Pons (tissue), 1 donor: Measurements from ENCODE around the gene MEGF11.

Source experiments
- DNase-seq: peaks from one replicate; pipeline ENCODE4 v3.0.0-alpha.2; 2016; ENCODE audit warnings: low spot score

Gene MEGF11

DNA sequence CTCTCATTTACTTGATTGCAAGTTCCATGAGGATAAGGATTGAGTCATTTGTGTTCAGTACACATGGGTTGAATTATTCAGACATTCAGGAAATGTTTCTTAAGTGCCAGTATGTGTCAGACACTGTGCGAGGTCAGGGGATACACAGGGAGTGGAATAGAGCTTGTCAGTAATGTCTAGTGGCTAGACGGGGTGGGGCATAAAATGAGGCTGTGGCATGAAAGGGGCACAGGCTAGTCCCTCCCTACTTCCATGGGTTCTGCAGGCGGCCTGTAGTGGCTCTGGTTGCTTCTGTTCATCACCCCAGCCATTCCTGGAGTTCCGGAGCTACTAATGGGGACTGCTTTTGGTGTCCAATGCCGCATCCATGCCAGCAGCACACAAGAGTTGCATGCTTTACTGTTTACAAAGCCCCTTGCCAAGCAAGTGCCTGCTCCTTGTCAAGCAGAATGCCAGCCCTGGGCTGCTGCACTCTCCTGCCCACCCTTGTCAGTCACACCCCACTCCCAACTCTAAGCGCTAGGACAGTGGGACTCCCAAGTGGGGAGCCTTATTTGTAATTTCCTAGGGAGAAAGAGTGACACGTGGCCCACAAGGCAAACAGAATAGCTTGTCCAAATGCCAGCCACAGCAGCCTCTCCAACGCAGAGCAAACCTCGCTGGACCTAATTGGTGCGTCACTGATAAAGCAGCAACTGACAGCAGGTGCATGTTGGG lies 313.5 kb downstream of the MEGF11 start:
- no peak for DNase-seq

- DNase-seq: no peak
Measured at GRCh38 chr15:65938604-65939003, 314.9 kb downstream of the MEGF11 start.

DNA sequence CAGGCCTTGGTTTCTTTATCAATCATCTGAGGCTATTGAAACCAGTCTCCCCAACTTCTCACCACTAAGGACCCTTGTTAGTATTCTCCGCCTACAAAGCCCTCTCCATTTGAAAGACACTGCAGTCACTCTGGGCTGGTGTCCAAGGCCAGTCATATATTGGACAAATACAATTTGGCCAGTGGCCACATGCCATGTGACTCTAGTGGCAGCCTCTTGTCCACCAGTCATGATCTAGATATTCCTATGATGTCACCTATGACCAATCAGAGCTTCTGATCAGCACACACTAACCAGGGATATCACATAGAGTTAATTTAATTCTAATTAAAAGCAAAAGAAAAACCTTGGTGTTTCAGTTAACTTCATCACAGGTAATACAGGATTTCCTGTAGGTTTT lies 316.1 kb downstream of the MEGF11 start:
- peak; percentile 56 for DNase-seq

- DNase-seq: peak; percentile 36
Measured at GRCh38 chr15:65937054-65937453, 316.5 kb downstream of the MEGF11 start.

DNA sequence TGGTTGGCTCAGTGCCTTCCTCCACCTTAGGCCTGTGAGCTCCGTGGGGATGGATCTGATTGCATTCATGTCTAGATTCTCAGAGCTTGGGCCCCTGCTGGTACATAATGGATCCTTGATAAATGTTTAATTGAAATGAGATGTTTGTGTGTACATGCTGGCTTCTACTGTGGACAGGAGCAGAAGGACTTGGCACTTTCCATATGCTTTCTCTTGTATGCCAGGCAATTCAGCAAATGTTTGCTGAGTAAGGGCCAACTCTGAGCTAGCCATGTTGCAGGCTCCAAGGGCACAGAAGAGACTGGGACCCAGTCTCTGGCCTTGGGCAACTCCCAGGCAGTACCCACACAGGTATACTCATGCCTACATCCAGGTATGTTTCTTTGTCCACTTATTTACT lies 317.3 kb downstream of the MEGF11 start:
- DNase-seq: no peak

GRCh38 chr15:65935391-65935790 lies 318.2 kb downstream of the MEGF11 start:
- peak; percentile 69 for DNase-seq

- DNase-seq: no peak
Measured at GRCh38 chr15:65931221-65931620, 322.3 kb downstream of the MEGF11 start.

GRCh38 chr15:65930134-65930533 lies 323.4 kb downstream of the MEGF11 start:
- DNase-seq: no peak

DNA sequence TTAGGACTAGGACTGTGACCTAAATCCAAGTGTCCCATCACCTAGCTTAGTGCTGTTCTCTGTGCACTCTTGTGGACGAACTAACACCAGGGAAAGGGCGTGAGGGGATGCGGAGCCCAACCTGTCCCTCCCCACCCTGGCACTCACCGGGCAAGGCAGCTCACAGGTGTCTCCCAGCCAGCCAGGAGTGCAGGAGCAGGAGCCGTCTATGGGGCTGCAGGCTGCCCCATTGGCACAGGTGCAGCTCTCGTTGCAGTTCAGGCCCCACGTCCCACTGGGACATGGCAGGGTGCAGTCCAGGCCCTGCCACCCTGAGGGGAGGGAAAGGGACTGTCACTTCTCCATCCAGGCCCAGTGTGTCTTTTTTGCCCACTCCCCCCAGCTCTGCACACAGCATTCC lies 324.0 kb downstream of the MEGF11 start:
- no peak for DNase-seq

DNA sequence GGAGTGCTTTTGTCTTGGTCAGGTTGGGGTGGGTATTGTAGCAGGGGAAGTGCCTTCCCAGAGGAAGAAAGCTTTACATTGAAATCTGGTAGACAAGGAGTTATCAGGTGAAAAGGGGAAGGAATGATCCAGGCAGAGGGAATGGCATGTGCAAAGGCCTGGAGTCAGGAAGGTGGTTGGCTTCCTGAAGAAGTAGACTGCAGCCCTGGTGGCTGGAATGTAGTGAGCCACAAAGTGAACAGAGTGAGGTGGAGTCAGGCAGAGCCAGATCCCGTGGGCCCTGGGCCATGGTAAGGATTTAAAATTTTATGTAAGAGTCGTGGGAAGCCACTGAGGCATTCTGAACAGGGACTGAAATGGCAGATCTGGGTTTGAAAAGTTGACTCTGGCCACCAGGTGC lies 326.0 kb downstream of the MEGF11 start:
- no peak for DNase-seq

- no peak for DNase-seq
Measured at GRCh38 chr15:65926899-65927298, 326.7 kb downstream of the MEGF11 start.

DNA sequence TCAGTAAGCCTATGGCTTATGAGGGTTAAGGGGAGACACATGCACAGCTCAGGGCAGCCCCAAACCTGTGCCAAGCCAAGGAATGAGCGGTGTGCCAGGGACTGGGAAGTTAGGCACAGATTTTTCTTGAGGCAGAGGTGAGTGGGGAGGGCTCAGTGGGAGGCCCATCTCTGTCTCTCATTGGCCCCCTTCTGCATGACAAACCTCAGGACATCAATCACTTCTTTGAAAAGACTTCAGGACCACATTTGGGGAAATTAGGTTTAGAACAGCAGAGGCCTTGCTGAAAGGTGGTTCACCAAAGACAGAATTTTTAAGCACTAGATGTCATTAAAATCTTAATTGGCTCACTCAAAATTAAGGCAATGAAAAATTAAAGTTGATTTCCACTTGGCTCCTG lies 327.1 kb downstream of the MEGF11 start:
- DNase-seq: no peak

- DNase-seq: no peak
Measured at GRCh38 chr15:65925338-65925737, 328.2 kb downstream of the MEGF11 start.

DNA sequence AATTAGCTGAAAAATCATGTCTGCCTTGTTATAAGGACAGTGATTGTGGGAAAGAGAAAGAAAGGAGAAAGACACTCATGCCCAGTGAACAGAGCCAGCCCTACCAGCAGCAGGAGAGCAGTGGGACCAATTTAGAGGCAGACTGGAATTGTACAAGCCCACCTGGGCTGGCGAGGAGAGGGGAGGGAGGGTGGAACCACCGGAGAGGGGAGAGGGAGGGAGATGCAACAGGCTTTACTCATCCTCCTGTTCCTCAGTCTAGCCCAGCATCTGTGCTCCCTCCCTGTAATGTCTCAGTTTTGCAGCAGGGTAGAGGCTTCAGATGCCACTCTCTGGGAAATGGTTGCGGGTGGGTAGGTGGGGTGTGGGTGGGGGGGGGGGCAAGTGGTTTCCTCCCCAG lies 329.5 kb downstream of the MEGF11 start:
- no peak for DNase-seq

DNA sequence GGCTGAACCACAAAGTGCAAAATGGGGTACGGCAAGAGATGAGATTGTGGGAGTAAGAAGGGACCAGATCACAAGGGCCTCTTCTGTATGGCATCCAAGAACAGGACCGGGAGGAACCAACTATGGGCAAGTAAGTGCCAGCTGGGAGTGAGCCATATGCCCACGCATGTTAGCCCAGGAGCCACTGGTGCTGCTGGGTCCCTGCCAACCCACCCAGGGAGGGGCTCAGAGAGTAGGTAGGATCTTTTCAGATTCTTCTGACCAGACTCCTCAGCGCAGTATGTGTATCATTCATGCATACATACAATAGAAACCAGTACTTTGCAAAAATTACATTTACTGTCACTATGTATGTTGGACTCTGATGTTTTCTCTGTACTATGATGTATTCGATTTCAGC lies 330.3 kb downstream of the MEGF11 start:
- DNase-seq: no peak

GRCh38 chr15:65922621-65923020 lies 330.9 kb downstream of the MEGF11 start:
- no peak for DNase-seq

GRCh38 chr15:65921780-65922179 lies 331.8 kb downstream of the MEGF11 start:
- peak; percentile 44 for DNase-seq

DNA sequence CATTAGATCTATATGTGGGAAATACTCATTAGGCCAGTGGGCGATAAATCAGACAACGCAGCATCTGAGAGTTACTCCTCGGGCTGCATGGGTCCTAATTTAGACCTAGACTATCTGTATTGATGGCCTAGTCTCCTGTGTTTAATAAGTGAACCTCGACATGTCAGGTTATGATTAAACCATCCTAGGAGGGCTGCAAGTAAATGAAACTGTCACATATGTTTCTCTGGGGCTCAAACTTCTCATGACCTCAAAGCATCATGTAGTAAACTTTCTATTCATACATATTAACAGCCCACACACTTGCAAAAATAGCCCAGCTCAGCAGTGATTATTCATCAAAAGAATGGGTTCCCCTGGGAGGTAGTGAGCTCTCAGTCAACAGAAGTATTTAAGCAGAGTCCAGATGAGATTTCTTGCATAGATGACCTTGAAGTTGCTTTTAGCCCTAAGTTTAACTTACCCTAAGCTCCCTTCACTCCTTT lies 332.7 kb downstream of the MEGF11 start:
- DNase-seq: no peak

DNA sequence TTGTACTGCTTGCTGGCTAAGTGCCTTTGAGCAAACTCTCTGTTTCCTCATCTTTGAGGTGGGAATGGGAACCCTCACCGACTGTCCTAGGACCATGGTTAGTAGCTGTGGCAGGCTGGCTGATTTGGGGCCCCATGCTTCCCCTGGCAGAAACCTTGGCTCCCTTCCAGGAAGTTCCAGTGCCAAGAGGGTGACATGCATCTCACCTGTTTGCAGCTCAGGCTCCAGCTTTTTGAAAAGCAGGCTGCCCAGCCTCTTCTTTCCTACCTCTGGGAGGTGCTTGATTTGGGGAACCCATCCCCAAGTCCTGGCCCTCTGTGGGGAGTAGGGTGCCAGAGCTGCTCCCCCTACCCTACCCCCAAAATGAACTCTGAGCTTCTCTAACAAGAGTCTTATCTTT lies 333.4 kb downstream of the MEGF11 start:
- DNase-seq: no peak

- no peak for DNase-seq
Measured at GRCh38 chr15:65919353-65919752, 334.2 kb downstream of the MEGF11 start.

DNA sequence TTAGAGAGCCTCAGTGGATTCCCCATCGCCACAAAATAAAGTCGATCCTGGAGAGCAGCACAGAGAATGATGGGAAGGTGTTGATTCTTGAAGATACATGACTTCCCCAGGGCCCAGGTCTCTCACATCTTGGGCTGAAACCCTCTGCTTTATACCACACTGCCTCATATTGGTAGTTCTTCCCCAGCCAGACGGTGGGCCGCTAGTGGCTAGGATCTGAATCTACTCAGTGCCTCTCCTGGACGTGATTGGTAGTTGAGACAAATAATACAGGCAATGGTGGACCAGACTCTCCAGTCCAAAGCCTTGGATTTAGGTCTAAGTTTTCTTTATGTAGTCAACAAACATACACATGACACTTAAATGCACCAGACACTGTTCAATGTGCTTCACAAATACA lies 334.6 kb downstream of the MEGF11 start:
- DNase-seq: no peak

DNA sequence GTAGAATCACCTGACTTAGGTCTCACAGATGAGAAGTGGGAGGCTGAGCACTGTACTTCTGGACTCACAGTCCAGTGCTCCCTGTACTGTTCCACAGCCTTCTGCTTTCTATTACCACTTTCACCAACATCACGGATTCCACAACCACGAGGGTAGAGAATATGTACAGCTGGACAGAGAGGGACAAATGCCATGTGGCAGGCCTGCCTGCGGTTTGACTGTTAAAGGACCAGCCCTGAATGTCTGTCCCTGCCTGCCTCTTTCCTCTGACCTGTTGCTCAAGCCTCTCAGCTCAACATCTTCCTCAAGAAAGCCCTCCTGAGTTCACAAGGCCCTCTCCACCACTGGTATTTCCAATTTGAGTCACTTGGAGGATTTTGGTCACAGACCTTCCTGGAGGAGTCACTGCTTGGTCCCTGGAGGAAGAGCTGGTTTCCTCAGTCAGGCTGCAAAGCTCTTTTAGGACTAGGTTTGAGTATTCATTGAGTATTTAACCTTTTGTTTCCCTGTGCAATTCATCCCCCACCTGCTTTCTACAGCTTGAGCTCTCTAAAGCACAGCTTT lies 335.1 kb downstream of the MEGF11 start:
- DNase-seq: no peak

DNA sequence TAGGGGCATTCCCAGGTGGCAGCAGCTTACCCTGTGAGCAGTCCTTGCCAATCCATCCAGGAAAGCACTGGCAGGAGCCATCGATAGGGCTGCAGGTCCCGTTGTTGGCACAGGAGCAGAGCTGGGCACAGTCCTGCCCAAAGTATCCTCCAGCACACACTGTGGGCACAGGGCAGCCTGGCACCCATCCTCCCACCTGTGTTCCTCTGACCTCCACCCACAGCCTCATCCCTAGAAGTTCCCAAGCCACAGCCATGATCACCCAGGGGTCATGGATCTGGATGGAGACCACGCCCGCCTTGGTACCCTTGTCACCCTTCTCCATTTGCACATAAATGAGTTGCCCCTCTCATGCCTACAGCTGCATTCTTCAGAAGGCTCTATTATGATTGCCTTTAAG lies 335.6 kb downstream of the MEGF11 start:
- DNase-seq: no peak

DNA sequence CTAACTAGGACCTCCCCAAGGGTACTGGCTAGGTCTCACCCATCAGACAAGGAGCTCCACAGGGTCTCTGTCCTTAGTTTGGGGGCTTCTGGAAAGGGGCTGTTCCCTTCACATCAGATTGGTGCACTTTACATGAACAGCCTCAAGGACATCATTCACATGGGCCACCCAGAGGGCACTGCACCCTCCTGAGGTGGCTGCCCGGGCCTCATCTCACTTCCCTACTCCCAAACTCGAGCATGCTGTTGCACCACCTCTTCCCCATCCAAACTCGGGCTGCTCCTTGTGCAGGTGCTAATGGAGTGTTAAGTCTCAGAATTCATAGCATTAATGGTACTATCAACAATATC lies 336.2 kb downstream of the MEGF11 start:
- DNase-seq: no peak
